Prostate gland (tissue), 2 donors: ENCODE measurements around the gene PDE4D. TPM values are rescaled to one million over a fixed set of nuclear protein-coding genes. Genes with fewer than 3 reads are reported as not detected.

Source experiments
- DNase-seq: peaks from one replicate; pipeline ENCODE4 v3.0.0-alpha.2; 2019; ENCODE audit warnings: low spot score
- H3K27ac ChIP-seq, 2 donors: fragments of 200-600 bp; sonication (generic); 2 replicates each; pipeline ENCODE4 v1.5.1; 2017 to 2019
- H3K27me3 ChIP-seq: fragments of 200-600 bp; sonication (generic); replicated peaks from 2 replicates; pipeline ENCODE4 v1.5.1; 2019; ENCODE audit not compliant: insufficient read depth
- H3K36me3 ChIP-seq, 2 donors: fragments of 200-600 bp; sonication (generic); 1 replicate in 1 of 2; 2 replicates in 1 of 2; pipeline versions ENCODE4 v1.5.1 to v1.8.1; 2017 to 2019
- H3K4me1 ChIP-seq: fragments of 200-600 bp; sonication (generic); replicated peaks from 2 replicates; pipeline ENCODE4 v1.5.1; 2019
- H3K4me3 ChIP-seq, 2 donors: fragments of 200-600 bp; sonication (generic); 2 replicates each; pipeline ENCODE4 v1.5.1; 2017 to 2019
- H3K9me3 ChIP-seq: fragments of 200-600 bp; sonication (generic); 2 replicates; pipeline ENCODE4 v1.5.1; 2017
- CTCF ChIP-seq, 4 experiments: fragments of 200-600 bp in 2 of 4; fragments of 450-650 bp in 2 of 4; sonication (generic) in 2 of 4; IDR thresholded peaks; 1 replicate in 3 of 4; 2 replicates in 1 of 4; pipeline ENCODE4 v1.5.1; 2016 to 2019; ENCODE audit warnings: antibody characterized with exemption in 4 of 4, mild to moderate bottlenecking in 2 of 4, moderate library complexity in 2 of 4
- POLR2A ChIP-seq: fragments of 450-650 bp; IDR thresholded peaks from one replicate; pipeline ENCODE4 v1.6.1; 2016; ENCODE audit warnings: antibody characterized with exemption, mild to moderate bottlenecking
- POLR2AphosphoS5 ChIP-seq: sonication (generic); formaldehyde crosslinking; IDR thresholded peaks from one replicate; pipeline ENCODE4 v1.6.1; 2017; ENCODE audit warnings: antibody characterized with exemption
- WGBS: methylation state at CpG from one replicate; pipeline ENCODE4 v1.1.5; 2018; 5-methylcytosine and 5-hydroxymethylcytosine counted together
- intact Hi-C: fragments of 100-400 bp; cut with DNase I; formaldehyde crosslinking; loops from one replicate; pipeline ENCODE4 v1.14.2; 2022
- total RNA-seq, 2 donors: library from RNA; depleted of rRNA; stranded (reverse); fragments of >200 nt; gene quantifications; one replicate each; pipeline ENCODE4 v1.1.0, GENCODE V29; 2016

Gene PDE4D
- total RNA-seq, 2 donors from 2014 or later, result 64.2 to 75.6 TPM

GRCh38 chr5:59843511-59844213 lies 49.9 kb downstream of the PDE4D start:
- intact Hi-C loops, result no loop called here
- no peaks in the 10 kb centered on the region for H3K27me3 ChIP-seq
- H3K9me3 ChIP-seq, result no peaks in the 10 kb centered on the region
- no peak overlapping the region for H3K4me3 ChIP-seq
- DNase-seq, result no peak
- TF ChIP-seq POLR2AphosphoS5, result no peak
- TF ChIP-seq POLR2A, result no peak
- TF ChIP-seq CTCF (IDR thresholded peaks at IDR 0.05), result no peak
- WGBS, result 94% methylated on average over 1 of the region's 1 CpG
- no peaks in the 10 kb centered on the region for H3K4me1 ChIP-seq
- no peak overlapping the region for H3K27ac ChIP-seq
- no peaks in the 10 kb centered on the region for H3K36me3 ChIP-seq

DNA sequence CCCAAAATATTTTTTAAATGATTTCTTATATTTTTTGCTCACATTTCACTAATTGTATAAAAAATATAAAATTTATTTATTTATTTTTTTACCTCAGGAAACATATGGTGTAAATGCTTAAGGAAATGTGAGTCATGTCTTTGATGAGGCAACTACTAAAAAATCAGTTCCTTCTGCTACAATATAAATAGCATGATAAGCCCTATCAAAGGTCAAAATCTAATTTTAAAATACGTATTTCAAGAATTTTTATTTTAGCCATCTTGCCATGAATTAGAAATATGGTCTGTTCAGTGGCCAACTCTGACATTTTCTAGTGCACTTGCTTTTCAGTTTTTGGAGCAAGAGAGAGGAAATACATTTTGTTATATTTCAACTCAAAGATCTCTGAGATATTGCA lies 50.5 kb downstream of the PDE4D start:
- Histone ChIP-seq H3K27ac (no peak overlapping the region), H3K27me3 (no peaks in the 10 kb centered on the region), H3K4me1 (no peaks in the 10 kb centered on the region), H3K9me3 (no peaks in the 10 kb centered on the region), H3K4me3 (no peak overlapping the region), H3K36me3 (no peaks in the 10 kb centered on the region)
- TF ChIP-seq POLR2AphosphoS5 (no peak), POLR2A (no peak), CTCF (IDR thresholded peaks at IDR 0.05) (no peak)
- intact Hi-C loops, result no loop called here
- WGBS, result 42% methylated on average over 1 of the region's 1 CpG
- DNase-seq, result no peak

- no peak for DNase-seq
- Histone ChIP-seq H3K9me3 (no peaks in the 10 kb centered on the region), H3K27ac (no peak overlapping the region), H3K27me3 (no peaks in the 10 kb centered on the region), H3K4me3 (no peak overlapping the region), H3K36me3 (no peaks in the 10 kb centered on the region), H3K4me1 (no peaks in the 10 kb centered on the region)
- WGBS, result 44% methylated on average over 3 of the region's 3 CpGs
- TF ChIP-seq CTCF (IDR thresholded peaks at IDR 0.05) (no peak), POLR2AphosphoS5 (no peak), POLR2A (no peak)
- intact Hi-C loops, result no loop called here
Measured at GRCh38 chr5:59840200-59840601, 53.3 kb downstream of the PDE4D start.

DNA sequence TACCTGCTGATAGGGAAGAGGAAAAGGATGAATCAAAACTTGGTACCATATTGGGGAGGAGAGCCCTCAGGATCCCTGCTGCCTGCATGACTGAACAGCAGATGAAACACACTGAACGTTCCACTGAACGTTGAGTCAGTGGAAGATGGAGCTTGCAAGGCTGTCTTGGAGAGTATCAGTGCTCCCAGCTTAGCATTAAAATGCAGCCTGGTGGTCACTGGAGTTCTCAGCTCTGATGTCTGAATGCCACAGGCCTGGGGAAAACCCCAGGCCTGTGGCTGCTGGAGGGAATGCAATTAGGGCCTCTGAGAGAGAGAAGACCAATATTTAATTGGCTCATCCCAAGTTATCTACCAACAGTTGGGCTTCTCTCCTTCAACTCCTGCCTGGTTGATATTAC lies 54.5 kb downstream of the PDE4D start:
- DNase-seq, result no peak
- Histone ChIP-seq H3K27me3 (no peaks in the 10 kb centered on the region), H3K9me3 (no peaks in the 10 kb centered on the region), H3K27ac (no peak overlapping the region), H3K36me3 (no peaks in the 10 kb centered on the region), H3K4me1 (no peaks in the 10 kb centered on the region), H3K4me3 (no peak overlapping the region)
- WGBS, result 66% methylated on average over 2 of the region's 2 CpGs
- TF ChIP-seq POLR2A (no peak), POLR2AphosphoS5 (no peak), CTCF (IDR thresholded peaks at IDR 0.05) (no peak)
- intact Hi-C loops, result no loop called here

- TF ChIP-seq CTCF (IDR thresholded peaks at IDR 0.05), result no peak
- H3K9me3 ChIP-seq, result no peaks in the 10 kb centered on the region
- H3K27ac ChIP-seq, result no peak overlapping the region
- no peak for DNase-seq
- no peaks in the 10 kb centered on the region for H3K27me3 ChIP-seq
- H3K4me1 ChIP-seq, result no peaks in the 10 kb centered on the region
- intact Hi-C loops, result no loop called here
- no peak overlapping the region for H3K4me3 ChIP-seq
- no peaks in the 10 kb centered on the region for H3K36me3 ChIP-seq
- 65% methylated on average over 2 of the region's 2 CpGs for WGBS
Measured at GRCh38 chr5:59838067-59838466, 55.5 kb downstream of the PDE4D start.
